ENCODE results near the gene LYZL4.

GRCh38 chr3:42408156-42408555 is 2.3 kb downstream of the LYZL4 start:
- TF ChIP-seq REST (IDR thresholded peaks at IDR 0.05; ENCODE audit: low read depth) (no peak), EP300 (IDR thresholded peaks at IDR 0.05; ENCODE audit: borderline replicate concordance) (no peak), TAF1 (IDR thresholded peaks at IDR 0.05; ENCODE audit: low read depth) (no peak), EGR1 (IDR thresholded peaks at IDR 0.05) (no peak), YY1 (IDR thresholded peaks at IDR 0.05; ENCODE audit: low read depth) (no peak)
- TF ChIP-seq, protein P1, sequence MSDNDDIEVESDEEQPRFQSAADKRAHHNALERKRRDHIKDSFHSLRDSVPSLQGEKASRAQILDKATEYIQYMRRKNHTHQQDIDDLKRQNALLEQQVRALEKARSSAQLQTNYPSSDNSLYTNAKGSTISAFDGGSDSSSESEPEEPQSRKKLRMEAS (IDR thresholded peaks at IDR 0.05), result no peak
